CD4-positive, alpha-beta T cell treated with Interleukin-10 for 1 hour (primary cell): ENCODE measurements around the gene DCXR.

Experiments
- DNase-seq: peaks from one replicate; pipeline ENCODE4 v3.0.0-alpha.2; 2020

DCXR gene

DNA sequence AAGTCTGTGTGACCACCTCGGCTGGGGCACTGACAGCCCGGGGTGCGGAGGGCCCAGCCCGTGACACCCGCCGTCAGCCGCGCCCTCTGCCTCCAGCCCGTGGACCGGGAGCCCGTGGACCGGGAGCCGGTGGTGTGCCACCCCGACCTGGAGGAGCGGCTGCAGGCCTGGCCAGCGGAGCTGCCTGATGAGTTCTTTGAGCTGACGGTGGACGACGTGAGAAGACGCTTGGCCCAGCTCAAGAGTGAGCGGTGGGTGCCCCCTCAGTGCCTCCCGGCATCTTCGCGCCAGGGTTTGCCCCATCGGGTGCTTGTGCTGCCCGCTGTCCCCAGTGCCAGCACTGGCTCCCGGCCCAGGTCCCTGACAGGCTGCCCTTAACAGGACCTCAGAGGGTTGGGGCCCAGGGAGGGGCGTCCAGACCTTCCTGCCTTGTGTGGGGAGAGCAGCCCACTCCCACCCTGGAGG, 28.5 kb downstream of the DCXR start:
- no peak for DNase-seq

DNA sequence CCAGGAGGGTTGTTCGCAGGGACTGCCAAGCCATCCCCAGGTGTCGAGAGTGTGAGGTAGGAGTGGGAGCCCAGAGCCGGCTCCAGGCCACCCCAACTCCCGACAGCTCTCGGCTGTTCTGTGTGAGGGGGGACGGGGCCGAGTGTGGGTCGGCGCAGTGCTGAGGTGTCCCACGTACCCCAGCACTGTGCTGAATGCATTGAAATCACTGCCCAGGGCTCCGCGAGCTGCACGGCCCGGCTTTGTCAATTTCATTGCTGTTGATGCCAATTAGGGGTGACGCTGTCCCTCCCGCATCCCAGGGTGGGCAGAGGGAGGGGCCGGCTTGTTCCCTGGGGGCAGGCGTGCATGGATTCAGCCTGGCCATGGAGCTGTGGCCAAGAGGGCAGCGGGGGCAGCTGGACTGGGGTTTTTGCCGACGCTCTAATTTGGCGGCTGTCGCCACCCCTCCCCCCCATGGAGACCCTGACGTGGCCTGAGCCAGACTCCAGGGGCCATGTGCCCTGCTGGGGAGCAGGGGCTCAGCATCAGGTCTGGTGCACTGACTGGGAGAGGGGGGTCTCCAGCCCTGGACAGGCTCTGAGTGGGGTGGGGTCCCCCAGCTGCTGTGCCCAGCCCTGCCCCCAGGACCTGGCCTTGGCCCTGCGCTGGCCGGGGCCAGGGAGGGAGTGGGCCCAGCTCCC, 29.1 kb downstream of the DCXR start:
- no peak for DNase-seq

DNA sequence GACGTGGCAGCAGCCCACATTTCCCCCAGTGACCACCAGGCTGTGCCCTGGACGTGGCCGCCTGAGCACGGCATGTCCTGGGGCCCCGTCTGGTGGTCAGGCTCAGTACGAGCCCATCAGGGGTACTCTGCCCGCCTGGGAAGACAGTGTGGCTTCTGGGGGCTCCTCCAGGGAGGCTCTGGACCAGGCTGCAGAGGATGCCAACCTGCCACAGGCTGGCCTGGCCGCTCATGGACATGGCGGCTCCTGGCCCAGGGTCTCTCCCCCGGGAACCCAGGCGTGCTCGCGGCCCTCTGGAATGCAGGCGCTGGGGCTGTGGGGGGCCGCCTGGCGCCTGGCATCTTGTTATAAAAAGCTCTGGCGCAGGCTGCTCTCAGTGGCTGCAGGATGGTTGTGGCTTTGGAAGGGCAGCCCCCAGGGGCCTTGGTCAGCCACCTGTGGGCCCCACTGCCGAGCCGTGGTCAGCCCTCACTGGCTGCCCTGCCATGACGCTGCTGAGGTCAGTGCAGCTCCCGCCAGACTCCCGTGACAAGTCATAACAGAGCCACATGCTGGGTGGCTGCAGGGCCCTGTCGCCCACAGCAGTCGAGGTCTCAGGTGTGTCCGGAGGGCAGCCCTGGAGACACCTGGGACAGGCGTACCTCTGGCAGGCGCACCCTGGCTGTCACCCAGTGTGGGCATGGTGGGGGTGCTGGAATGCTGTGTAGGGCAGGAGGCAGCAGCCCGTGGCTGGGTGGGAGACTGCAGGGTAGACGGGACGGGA, 29.8 kb downstream of the DCXR start:
- no peak for DNase-seq

DNA sequence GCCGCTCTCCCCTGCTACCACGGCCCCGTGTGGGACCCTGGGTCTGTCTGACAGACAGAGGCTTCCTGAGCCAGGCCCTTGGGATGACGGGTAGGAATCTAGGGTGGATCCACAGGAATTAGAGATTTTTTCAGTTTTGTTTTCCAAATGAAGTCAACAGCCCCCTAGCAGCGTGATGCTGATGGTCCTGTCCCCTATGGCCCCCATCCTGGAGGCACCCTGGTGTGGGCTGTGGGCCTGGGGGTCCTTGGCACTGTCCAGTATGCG, 30.3 kb downstream of the DCXR start:
- DNase-seq = no peak

DNA sequence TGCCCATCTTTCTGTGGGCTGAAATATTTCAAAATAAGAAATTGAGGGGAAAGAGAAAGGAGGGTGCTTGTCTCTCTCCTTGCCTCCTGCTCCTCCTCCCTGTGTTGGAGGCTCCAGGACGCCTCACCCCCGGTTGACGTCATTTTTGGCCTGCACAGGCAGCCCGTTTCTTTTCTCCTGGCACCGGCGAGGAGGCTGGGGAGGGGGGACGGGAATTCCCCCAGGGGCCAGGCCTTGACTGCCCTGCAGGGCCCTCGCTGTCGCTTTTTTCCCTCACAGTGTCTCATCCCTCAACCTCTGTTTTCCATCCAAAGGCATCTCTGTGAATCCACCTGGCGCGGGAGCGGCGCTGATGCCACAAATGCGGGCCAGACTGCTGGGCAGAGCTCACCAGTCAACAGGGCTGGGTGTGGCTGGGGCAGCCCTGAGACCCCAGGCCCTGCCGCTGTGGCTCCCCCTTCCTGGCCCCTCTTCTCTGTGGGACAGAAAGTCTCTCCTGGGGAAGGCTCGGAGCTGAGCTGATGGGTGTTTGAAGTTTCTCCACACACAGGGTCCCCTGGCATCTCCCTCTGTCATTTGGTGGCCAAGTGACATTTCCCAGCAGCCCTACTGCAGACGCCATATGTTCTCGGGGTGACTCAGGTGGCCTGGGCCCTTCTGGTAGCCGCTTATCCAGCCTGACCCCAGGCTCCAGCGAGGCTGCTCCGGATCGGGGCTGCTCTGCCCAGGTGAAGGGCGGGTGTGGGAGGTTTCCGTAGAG, 30.8 kb downstream of the DCXR start:
- no peak for DNase-seq

DNA sequence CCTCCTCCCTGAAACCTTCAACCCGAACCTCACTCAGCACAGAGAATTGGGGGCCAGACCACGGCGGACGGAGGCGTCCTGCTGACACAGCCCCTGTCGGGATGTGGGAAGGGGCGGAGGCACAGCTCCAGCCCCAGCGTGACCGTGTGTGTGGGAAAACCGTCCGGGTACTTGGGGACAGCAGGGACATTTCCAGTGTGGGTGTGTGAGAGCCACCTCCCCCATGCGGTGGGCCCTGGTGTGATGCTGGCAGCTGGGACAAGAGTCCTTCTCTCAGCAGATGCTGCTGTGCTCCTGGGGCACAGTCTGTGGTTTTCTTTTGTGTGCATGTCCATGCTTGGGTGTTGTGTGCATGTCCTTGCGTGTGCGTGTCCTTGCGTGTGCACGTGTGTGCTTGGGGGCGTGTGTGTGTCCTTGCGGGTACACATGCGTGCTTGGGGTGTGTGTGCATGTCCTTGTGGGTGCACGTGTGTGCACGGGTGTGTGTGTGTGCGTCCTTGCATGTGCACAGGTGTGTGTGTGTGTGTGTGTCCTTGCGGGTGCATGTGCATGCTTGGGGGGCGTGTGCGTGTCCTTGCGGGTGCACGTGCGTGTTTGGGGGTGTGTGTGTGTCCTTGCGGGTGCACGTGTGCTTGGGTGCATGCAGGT, 31.7 kb downstream of the DCXR start:
- DNase-seq = no peak

DNA sequence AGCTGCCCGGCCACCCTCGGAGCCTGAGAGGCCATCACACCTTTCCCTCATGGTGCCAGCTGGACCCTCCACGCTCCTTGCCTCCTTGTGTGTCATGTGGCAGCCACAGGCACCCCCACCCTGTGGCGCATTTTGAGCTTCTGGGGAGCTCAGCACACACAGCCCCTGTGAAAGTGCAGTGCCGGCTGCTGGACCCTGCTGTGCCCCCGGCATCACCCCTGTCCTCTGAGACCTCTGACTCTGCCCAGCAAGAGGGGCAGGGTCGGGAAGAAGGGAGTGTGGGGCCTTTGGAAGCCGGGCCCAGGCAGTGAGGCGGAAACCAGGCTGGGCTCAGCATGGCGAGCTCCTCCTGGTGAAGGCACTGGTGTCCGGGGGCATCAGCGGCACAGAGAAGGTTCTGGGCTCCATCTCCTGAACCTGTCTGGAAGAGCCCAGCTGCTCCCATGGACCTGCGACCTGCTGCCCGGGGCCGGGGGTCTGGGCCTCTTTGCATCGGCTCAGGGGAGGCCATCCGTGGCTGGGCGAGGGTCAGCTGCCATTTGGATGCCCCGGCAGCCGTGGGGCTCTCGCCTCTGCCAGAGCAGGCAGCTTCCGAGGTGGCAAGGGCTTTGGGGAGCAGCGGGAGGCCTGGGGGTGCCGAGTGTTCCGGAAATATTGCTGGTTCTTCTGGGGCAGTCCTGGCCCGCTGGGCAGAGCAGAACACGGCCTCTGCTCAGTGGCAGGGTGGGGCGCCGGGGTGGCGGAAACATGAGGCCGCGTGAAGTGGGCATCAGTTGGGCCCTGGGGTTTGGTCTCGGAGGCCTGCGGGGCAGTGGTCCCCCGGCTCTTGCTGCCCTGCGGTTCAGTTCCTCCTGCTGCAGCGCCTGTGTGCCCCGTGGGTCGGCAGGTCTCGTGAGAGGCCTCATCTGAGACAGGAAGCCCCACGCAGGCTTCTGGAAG, 32.7 kb downstream of the DCXR start:
- no peak for DNase-seq

DNA sequence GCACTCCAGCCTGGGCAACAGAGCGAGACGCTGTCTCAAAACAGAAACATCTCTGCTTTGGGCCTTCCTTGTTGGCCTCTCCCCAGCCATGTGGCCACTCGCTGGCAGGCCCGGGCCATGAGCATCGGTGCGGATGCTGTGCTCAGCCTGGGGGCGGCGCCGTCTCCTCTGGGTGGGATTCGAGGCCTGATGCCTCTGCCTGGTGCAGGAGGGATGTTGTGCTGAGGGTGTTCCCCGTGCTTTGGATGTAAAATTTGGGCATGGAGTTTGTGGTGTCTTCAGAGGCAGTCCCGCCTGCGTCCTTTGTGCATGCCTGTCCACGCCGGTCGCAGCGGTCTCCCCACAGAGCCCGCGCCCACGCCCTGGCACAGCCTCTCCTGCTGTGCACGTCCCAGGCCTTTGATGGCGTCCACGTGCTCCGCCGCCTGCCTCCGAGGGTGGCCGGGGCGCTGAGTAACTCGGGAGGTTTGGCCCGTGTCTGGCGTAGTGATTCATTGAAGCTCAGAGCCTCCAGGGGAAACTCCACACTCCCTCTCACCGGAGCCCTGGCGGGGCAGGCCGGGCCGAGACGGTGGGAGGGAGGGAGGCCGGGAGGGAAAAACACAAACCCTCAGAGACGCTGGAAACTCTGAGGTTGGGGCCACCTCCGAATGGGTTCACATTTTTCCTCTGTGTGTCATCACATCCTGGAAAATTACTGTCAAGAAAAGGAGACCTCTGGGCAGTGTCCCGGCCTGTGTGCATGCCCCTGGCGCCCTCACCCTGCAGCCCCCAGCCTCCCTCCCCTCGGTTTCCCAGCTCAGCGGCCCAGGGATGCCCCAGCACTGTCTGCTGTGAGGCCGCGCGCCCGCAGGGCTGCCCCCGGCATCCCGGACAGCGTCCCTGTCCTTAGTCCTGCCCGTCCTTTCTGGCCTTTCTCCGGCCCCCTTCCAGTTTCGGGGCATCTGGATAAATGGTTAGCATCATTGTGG, 33.8 kb downstream of the DCXR start:
- no peak for DNase-seq

DNA sequence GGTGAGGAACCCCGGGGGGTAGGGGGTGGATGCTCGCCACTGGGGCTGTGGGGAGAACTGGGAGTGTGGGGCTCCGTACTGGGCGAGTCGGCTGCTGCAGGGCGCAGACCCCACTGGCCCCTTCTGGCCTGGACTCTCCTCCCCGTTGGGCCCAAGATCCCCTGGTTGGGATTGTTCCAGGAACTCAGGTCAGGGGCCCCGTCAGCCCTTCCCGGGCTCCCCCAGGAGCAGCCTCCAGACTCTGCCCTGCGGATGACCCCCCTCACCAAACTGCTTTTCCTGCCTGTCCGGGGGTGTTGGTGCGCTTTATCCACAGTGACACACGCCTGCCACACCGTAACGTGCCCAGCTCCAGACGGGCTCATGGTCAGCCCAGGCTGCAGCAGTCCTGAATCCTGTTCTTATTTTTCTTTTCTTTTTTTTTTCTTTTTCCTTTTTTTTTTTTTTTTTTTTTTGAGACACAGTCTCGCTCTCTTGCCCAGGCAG, 35.9 kb downstream of the DCXR start:
- DNase-seq = no peak

DNA sequence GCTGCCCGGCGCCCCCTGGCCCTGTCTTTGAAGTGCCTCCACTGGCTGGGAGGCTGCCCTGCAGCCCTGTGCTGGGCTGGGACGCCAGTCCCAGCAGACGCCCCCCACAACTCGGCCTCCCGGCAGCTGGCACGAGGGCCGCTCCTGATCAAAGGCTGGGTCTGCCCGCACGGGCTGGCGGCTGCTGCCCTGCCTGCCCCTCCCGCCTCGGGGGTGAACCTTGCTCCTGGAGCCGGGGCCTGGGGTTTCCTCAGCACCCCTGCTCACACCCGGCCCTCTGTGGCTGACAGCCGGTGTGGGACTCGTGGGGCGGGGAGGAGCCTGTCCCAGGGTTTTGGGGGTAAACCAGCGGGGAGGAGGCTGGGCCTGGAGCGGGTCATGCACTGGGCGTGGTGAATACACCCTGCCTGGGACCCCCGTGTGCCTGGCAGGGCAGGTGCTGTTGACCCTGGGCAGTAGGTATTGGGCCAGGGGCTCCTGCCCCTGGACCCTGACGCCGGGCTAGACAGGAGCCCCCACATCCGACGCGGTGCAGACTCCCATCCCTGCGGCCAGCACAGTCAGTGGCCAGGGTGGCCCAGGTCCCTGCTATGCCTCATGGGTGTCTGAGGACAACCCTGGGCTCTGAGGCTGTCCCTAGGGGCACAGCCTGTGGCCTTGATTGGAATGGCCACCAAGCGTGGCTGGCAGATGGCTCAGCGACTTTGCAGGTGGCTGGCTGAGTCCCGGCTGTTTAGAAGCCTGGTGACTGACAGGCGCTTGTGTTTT, 36.5 kb downstream of the DCXR start:
- no peak for DNase-seq

DNA sequence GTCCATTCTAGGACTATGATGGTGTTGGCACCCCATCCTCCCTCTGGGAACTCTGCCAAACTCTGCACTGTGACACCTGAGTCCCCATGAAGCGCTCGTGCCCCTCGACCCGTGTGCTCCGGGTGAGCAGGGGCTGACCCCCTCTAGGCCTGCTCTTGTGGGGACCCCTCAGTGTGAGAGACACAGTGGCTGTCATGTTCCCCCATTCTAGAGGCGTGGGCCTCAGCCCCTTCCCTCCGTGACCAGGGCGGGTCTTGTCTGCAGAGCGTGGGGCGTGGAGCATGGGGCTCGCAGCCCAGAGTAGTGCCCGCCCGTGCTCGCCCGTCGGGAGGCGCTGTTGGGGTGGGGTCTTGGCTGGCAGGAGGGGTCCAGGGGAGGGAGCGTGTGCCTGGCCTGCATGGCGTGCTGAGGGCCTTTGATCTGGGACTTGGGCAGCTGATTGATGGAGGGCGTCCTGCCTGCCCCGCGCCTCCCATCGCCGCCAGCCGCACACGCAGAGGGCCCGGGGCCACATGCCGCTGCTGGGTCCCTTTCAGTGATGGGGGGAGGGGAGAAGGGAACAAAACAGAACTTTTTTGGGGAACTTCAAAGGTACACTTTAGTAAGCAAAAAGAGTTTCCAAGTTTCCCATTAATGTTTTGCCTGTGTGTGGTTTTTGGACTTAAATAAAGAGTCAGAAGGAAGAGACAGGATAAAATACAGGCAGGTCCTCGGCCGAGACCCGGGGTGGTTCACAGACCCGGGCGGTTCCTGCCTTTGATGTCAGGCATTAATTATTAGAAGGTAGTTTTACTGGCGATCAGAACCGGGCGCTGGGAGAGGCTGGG, 37.3 kb downstream of the DCXR start:
- DNase-seq = no peak

DNA sequence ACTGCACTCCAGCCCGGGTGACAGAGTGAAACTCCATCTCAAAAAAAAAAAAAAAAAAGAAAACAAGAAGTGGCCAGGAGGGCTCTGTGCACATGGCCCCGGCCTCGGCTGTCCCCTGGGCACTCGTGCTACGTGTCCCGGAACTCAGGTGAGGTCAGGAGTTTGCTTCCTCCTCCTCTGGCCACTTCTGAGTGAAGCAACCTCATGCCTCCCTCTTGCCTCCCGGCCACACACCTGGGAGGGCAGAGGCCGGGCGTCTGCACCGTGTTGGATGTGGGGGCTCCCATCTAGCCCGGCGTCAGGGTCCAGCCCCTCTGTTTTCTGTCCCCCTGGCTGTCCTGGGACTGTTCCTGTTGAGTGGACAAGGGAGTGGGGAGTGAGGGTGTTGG, 37.9 kb downstream of the DCXR start:
- no peak for DNase-seq

DNA sequence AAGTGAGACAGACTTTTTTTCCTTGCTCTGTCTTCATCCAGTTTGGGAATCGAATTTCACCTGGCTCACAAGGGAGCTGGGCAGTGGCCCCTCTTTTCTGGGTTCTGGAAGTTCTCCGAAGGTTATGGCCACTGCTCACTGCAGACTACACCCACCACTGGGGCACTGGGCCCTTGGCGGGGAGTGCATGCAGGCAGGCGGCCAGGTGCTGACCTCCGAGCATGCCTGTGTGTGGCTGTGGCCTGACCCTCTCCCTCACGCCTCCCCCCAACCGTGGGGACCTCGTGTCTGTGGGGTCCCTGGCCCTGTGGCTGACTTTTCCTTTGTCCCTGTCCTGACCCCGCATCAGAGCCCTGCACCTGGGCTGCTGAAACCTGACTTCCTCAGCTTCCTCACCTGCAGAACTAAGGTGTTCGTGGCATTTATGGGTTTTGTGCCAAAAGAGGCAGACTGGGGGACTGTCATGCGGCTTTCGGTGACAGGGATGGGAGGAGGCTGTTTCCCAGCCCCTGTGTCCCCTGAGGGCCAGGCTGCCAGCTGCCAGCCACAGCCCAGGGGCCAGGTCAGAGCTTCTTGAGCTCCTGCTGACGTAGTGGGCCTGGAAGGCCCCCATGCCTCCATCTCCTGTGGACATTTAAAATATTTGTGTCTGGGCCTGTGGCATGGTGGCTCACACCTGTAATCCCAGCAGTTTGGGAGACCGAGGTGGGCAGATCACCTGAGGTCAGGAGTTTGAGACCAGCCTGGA, 38.6 kb downstream of the DCXR start:
- DNase-seq = no peak

DNA sequence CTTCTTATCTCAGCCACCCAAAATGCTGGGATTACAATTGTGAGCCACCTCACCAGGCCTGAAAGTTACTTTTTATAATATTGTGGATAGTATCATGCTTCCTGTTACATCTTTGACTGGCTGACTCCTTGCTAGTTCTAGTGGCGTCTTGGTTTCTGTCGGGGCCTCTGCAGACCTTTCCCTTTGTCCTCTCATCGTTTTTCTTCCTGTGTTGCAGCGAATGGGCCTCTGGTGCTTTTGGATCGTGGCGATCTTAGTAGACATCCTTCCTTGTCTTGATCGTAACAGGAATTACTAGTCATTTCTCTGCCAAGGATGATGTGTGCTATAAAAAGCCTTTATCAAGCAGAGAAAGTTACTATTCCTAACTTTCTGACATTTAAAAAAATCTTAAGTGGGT, 39.3 kb downstream of the DCXR start:
- no peak for DNase-seq

DNA sequence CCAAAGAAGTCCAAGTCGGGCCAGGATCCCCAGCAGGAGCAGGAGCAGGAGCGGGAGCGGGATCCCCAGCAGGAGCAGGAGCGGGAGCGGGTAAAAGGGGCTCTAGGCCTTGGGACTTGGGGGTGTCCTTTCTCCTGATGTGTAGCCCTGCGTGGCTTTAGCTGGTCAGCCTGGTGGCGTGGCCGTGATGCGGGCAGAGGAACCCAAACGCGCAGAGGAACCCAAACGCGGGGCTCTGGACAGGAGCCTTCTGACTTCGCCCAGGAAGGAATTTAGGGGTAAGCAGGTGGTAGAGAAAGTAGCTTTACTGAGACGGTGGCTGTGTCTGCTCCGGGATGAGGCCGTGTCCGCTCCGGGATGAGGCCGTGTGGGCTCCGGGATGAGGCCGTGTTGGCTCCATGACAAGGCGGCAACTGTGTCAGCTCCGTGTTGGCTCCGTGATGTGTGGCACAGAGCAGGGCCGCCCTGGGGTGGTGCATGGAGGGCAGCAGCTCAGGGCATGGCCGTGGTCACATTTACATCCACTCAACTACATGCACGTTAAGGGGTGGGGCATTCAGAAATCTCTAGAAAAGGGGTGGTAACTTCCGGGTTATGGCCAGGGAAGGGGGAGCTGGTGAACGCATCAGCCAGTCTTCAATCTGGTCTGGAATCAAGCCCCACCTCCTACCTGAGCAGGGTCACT, 40.6 kb downstream of the DCXR start:
- no peak for DNase-seq

DNA sequence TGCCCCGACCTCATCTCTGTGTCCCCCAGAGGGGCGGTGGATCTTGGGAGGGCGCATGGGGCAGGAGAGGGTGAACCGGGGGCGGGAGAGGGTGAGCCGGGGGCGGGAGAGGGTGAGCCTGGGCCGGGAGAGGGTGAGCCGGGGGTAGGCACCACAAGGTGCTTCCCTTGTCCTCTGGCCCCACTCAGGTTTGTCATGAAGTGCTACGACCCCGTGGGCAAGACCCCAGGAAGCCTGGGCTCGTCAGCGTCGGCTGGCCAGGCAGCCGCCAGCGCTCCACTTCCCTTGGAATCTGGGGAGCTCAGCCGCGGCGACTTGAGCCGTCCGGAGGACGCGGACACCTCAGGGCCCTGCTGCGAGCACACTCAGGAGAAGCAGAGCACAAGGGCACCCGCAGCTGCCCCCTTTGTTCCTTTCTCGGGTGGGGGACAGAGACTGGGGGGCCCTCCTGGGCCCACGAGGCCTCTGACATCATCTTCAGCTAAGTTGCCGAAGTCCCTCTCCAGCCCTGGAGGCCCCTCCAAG, 41.2 kb downstream of the DCXR start:
- DNase-seq = no peak

DNA sequence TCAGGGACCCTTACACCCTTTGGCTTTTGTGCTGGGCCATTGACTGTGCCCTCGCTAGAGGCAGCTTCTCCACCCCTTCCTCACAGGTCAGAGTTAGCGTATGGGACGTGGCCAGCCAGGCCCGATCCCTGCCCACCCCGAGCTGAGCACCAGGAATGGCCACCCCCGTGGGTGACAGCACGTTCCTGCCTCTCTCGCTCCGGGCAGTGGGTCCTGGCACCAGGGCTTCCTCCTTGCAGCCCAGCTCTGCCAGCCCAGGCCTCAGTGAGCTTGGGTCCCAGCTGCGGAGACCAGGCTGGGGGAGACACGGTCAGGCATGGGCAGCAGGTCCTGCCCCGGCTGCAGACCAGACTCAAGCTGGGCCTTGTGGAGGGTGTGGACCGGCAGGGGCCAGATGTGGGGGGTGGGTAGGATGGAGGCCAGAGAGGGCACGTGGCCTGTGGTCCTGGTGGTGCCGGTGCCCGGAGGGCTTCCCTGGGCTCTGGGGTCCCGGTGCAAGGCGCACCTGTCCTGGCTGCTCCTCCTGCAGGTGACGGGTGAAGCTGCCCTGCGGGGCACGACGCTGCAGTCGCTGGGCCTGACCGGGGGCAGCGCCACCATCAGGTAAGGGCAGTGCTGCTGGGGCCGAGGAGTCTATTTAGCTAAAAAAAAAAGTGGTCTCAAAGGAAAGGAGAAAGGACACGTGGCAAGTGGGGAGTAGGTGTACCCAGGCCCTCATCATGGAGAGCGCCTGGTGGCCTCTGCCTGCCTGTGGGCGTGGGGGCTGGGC, 41.9 kb downstream of the DCXR start:
- no peak for DNase-seq
